ENCODE measurements around the gene PSG5.
"Not testable (repeated sequence)": the region's sequence is repeated elsewhere in the genome, so short reads cannot be mapped to it uniquely, and the experiment has no call there.

The PSG5 gene

DNA sequence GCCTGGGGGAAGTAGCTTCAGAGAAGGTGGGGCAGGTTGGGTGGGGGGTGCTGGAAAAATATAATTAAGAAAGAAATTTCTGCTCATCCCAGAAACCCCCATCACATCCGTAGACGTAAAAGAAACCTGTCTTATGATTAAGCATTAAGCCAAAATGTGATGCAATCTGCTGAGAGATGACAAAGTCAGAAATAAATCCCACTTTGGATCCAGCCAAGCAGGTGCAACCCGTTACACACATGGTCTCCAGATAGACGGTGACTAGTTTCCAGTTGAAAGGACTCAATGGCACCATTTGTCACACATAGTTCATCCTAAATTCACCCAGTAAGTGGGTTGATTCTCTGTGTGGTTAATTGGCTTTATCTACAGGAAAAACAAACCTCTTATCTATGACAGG, 34.1 kb downstream of the PSG5 start:
- no peaks in the 10 kb centered on the region for H3K36me3 ChIP-seq (ENCODE audit: insufficient read depth, low read length)
- no peak overlapping the region for H3K4me2 ChIP-seq (ENCODE audit: insufficient read depth, low read length)
- H4K20me1 ChIP-seq (ENCODE audit: insufficient read depth, low read length) = no peaks in the 10 kb centered on the region
- H3K79me2 ChIP-seq (ENCODE audit: insufficient read depth, low read length) = no peaks in the 10 kb centered on the region
- H3K4me1 ChIP-seq (ENCODE audit: insufficient read depth, low read length) = no peaks in the 10 kb centered on the region
- no peaks in the 10 kb centered on the region for H3K9me3 ChIP-seq (ENCODE audit: insufficient read depth, low read length, severe bottlenecking)
- H3K27me3 ChIP-seq (ENCODE audit: insufficient read depth, low read length, poor library complexity) = no peaks in the 10 kb centered on the region
- H2AFZ ChIP-seq (ENCODE audit: low read depth, low read length) = no peak overlapping the region
- ATAC-seq (ENCODE audit: insufficient read depth, low read depth) (no peak), DNase-seq (no peak)
- H3K27ac ChIP-seq (ENCODE audit: low read length) = no peak overlapping the region
- H3K4me3 ChIP-seq (ENCODE audit: low read depth in 1 of 2, low read length in 2 of 2) = no peak overlapping the region
- no peak for TF ChIP-seq EZH2 (IDR thresholded peaks at IDR 0.05; ENCODE audit: borderline replicate concordance, low read depth, low read length, severe bottlenecking)
- TF ChIP-seq, protein P1, sequence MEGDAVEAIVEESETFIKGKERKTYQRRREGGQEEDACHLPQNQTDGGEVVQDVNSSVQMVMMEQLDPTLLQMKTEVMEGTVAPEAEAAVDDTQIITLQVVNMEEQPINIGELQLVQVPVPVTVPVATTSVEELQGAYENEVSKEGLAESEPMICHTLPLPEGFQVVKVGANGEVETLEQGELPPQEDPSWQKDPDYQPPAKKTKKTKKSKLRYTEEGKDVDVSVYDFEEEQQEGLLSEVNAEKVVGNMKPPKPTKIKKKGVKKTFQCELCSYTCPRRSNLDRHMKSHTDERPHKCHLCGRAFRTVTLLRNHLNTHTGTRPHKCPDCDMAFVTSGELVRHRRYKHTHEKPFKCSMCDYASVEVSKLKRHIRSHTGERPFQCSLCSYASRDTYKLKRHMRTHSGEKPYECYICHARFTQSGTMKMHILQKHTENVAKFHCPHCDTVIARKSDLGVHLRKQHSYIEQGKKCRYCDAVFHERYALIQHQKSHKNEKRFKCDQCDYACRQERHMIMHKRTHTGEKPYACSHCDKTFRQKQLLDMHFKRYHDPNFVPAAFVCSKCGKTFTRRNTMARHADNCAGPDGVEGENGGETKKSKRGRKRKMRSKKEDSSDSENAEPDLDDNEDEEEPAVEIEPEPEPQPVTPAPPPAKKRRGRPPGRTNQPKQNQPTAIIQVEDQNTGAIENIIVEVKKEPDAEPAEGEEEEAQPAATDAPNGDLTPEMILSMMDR (IDR thresholded peaks at IDR 0.05; ENCODE audit: borderline replicate concordance, extremely low read depth, low read length, poor library complexity, severe bottlenecking) = no peak
- H3K9ac ChIP-seq (ENCODE audit: low read depth, low read length) = no peak overlapping the region

DNA sequence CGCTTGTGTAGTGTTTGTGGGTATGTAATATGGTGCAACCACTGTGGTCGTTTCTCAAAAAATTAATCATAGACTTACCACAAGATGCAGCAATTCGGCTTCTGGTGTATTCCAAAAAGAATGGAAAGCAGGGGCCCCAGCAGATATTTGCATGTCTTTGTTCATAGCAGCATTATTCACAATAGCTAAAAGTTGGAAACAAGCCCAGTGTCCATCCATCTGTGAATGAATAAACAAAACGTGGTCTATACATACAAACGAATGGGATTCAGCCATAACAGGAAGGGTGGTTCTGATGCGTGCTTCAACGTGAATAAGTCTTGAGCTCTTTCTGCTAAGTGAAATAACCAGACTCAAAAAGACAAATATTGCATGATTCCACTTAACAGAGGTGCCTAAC, 36.5 kb downstream of the PSG5 start:
- not testable (repeated sequence) for H3K4me2 ChIP-seq (ENCODE audit: insufficient read depth, low read length); H3K9ac ChIP-seq (ENCODE audit: low read depth, low read length); H4K20me1 ChIP-seq (ENCODE audit: insufficient read depth, low read length); H3K4me1 ChIP-seq (ENCODE audit: insufficient read depth, low read length); H3K27me3 ChIP-seq (ENCODE audit: insufficient read depth, low read length, poor library complexity); DNase-seq; H3K9me3 ChIP-seq (ENCODE audit: insufficient read depth, low read length, severe bottlenecking); ATAC-seq (ENCODE audit: insufficient read depth, low read depth); H2AFZ ChIP-seq (ENCODE audit: low read depth, low read length); H3K79me2 ChIP-seq (ENCODE audit: insufficient read depth, low read length); H3K27ac ChIP-seq (ENCODE audit: low read length); H3K4me3 ChIP-seq (ENCODE audit: low read depth in 1 of 2, low read length in 2 of 2); H3K36me3 ChIP-seq (ENCODE audit: insufficient read depth, low read length)

DNA sequence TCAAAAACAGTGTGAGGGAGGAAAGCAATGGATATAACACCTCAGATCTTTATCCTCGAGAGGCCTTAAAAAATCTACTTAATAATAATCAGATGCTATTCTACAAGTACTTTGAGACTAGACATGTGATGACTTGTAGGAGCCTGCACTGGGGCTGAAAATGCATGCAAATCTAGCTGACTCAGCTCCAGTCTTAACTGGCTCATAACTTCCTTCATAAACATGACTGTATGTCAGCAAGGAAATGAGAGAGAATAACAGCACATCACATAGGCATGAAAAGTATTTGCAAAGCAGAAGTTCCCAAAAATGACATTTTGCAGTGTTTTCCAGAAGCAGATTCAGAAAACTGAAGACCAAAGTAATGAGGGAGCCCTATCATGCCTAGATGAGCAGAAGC, 38.1 kb downstream of the PSG5 start:
- TF ChIP-seq, protein P1 (IDR thresholded peaks at IDR 0.05; ENCODE audit: borderline replicate concordance, extremely low read depth, low read length, poor library complexity, severe bottlenecking) = no peak
- no peak for TF ChIP-seq EZH2 (IDR thresholded peaks at IDR 0.05; ENCODE audit: borderline replicate concordance, low read depth, low read length, severe bottlenecking)
- H4K20me1 ChIP-seq (ENCODE audit: insufficient read depth, low read length) = no peaks in the 10 kb centered on the region
- no peak for ATAC-seq (ENCODE audit: insufficient read depth, low read depth)
- H3K79me2 ChIP-seq (ENCODE audit: insufficient read depth, low read length) = no peaks in the 10 kb centered on the region
- no peak overlapping the region for H3K9ac ChIP-seq (ENCODE audit: low read depth, low read length)
- H3K36me3 ChIP-seq (ENCODE audit: insufficient read depth, low read length) = no peaks in the 10 kb centered on the region
- no peaks in the 10 kb centered on the region for H3K9me3 ChIP-seq (ENCODE audit: insufficient read depth, low read length, severe bottlenecking)
- H3K4me2 ChIP-seq (ENCODE audit: insufficient read depth, low read length) = no peak overlapping the region
- no peak overlapping the region for H3K27ac ChIP-seq (ENCODE audit: low read length)
- H3K4me3 ChIP-seq (ENCODE audit: low read depth in 1 of 2, low read length in 2 of 2) = no peak overlapping the region
- no peak for DNase-seq
- no peaks in the 10 kb centered on the region for H3K27me3 ChIP-seq (ENCODE audit: insufficient read depth, low read length, poor library complexity)
- H2AFZ ChIP-seq (ENCODE audit: low read depth, low read length) = no peak overlapping the region
- no peaks in the 10 kb centered on the region for H3K4me1 ChIP-seq (ENCODE audit: insufficient read depth, low read length)

DNA sequence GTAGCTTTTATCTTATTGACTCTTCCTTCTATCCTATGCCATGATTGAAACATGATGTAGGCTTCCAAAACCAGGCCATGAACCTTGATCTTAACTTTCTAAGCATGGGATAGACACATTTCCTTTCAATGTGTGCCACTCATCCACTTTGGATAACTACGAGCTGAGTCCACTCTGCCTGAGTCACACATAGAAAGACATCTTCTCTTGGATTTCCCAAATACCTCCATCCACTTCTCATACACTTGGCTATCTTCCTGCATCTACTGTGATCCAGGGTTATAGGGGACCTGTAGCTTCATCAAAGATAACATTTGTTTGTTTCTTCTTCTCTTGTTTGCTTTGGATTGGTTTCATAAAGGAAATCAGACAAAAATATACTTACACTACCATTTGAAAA, 44.6 kb downstream of the PSG5 start:
- H3K27me3 ChIP-seq (ENCODE audit: insufficient read depth, low read length, poor library complexity); H3K27ac ChIP-seq (ENCODE audit: low read length); H3K9ac ChIP-seq (ENCODE audit: low read depth, low read length); ATAC-seq (ENCODE audit: insufficient read depth, low read depth); H3K9me3 ChIP-seq (ENCODE audit: insufficient read depth, low read length, severe bottlenecking); H3K4me2 ChIP-seq (ENCODE audit: insufficient read depth, low read length); DNase-seq; H2AFZ ChIP-seq (ENCODE audit: low read depth, low read length); H3K79me2 ChIP-seq (ENCODE audit: insufficient read depth, low read length); H3K4me1 ChIP-seq (ENCODE audit: insufficient read depth, low read length); H4K20me1 ChIP-seq (ENCODE audit: insufficient read depth, low read length); H3K36me3 ChIP-seq (ENCODE audit: insufficient read depth, low read length); H3K4me3 ChIP-seq (ENCODE audit: low read depth in 1 of 2, low read length in 2 of 2): not testable (repeated sequence)
